SKM-1 treated with dmso at 0.1 percent for 144 hours (cell line): ENCODE measurements around the gene FAM149A.
A peak's percentile ranks its signal among the peaks of the same experiment; 100 is the strongest.

Experiments used
- DNase-seq: peaks from one replicate; lab custom pipeline; 2025; ENCODE audit not compliant: unreplicated experiment; lab: John Stamatoyannopoulos, UW

Gene FAM149A

GRCh38 chr4:186104890-186105646 lies 564 bp downstream of the FAM149A start:
- no peak for DNase-seq

- DNase-seq: peak; percentile 11
Measured at GRCh38 chr4:186105647-186106321, 1.3 kb downstream of the FAM149A start.

- no peak for DNase-seq
Measured at GRCh38 chr4:186107947-186108346, 3.4 kb downstream of the FAM149A start.

GRCh38 chr4:186108391-186108790 lies 3.9 kb downstream of the FAM149A start:
- no peak for DNase-seq

GRCh38 chr4:186109245-186109644 lies 4.7 kb downstream of the FAM149A start:
- DNase-seq: no peak

GRCh38 chr4:186116697-186117096 lies 12.2 kb downstream of the FAM149A start:
- no peak for DNase-seq

GRCh38 chr4:186118582-186118981 lies 14.1 kb downstream of the FAM149A start:
- DNase-seq: no peak

- no peak for DNase-seq
Measured at GRCh38 chr4:186121057-186121456, 16.6 kb downstream of the FAM149A start.

GRCh38 chr4:186128842-186129241 lies 24.3 kb downstream of the FAM149A start:
- no peak for DNase-seq

- no peak for DNase-seq
Measured at GRCh38 chr4:186131935-186132334, 27.4 kb downstream of the FAM149A start.

GRCh38 chr4:186132577-186133242 lies 28.2 kb downstream of the FAM149A start:
- DNase-seq: no peak

GRCh38 chr4:186134257-186134656 lies 29.8 kb downstream of the FAM149A start:
- peak; percentile 80 for DNase-seq

- no peak for DNase-seq
Measured at GRCh38 chr4:186134861-186135260, 30.4 kb downstream of the FAM149A start.

- DNase-seq: peak; percentile 13
Measured at GRCh38 chr4:186137196-186137794, 32.8 kb downstream of the FAM149A start.

GRCh38 chr4:186144198-186144945 lies 39.9 kb downstream of the FAM149A start:
- peak; percentile 21 for DNase-seq

GRCh38 chr4:186144946-186145569 lies 40.6 kb downstream of the FAM149A start:
- DNase-seq: no peak

GRCh38 chr4:186146458-186146857 lies 42.0 kb downstream of the FAM149A start:
- no peak for DNase-seq

GRCh38 chr4:186148336-186148975 lies 44.0 kb downstream of the FAM149A start:
- no peak for DNase-seq

GRCh38 chr4:186149872-186150271 lies 45.4 kb downstream of the FAM149A start:
- peak; percentile 24 for DNase-seq

GRCh38 chr4:186150926-186151325 lies 46.4 kb downstream of the FAM149A start:
- DNase-seq: no peak
